Measurements from ENCODE around the gene BCAS3. TPM values are rescaled to one million over a fixed set of nuclear protein-coding genes. Genes with fewer than 3 reads are reported as not detected.

The BCAS3 gene
- total RNA-seq, 1 donor from 2014 or later, result 35.7 TPM

DNA sequence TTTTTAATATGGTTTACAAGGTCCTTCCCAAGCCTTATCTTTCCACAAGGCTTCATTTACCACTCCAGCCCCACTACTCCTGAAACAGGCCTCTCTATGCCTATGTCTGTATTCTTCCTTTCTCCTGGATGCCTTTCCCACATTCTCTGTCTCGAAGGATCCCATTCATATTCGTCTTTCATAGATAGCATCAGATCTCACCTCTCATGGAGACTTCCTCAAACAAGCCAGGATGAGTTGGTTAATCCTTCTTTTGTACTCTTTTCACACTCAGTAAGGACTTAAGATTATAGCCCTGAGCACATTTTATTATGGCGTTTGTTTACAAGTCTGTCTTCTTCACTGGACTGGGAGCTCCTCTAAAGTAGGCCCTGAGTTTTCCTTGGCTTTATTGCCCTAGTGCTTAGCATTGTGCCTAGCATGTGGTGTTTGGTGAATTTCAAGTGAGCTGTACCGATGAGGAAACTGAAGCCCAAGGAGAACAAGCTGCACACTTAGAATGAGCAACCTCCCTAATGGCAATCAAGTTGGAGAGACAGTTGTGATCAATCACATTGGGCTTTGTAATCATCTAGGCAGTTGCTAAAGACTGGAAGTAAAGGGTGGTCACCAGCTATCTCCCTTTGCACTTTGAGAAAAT is 764.6 kb downstream of the BCAS3 start:
- H3K36me3 Mint-ChIP-seq (ENCODE audit: unreplicated experiment), result peaks cover 3% of the 10 kb centered on the region
- peaks cover 43% of the 10 kb centered on the region for H3K27me3 Mint-ChIP-seq (ENCODE audit: unreplicated experiment)
- no peak overlapping the region for H3K4me3 Mint-ChIP-seq (ENCODE audit: unreplicated experiment)
- peak; percentile 4 for DNase-seq (ENCODE audit: extremely low spot score, unreplicated experiment)
- H3K4me1 Mint-ChIP-seq (ENCODE audit: unreplicated experiment), result no peaks in the 10 kb centered on the region
- TF ChIP-seq, protein P1, sequence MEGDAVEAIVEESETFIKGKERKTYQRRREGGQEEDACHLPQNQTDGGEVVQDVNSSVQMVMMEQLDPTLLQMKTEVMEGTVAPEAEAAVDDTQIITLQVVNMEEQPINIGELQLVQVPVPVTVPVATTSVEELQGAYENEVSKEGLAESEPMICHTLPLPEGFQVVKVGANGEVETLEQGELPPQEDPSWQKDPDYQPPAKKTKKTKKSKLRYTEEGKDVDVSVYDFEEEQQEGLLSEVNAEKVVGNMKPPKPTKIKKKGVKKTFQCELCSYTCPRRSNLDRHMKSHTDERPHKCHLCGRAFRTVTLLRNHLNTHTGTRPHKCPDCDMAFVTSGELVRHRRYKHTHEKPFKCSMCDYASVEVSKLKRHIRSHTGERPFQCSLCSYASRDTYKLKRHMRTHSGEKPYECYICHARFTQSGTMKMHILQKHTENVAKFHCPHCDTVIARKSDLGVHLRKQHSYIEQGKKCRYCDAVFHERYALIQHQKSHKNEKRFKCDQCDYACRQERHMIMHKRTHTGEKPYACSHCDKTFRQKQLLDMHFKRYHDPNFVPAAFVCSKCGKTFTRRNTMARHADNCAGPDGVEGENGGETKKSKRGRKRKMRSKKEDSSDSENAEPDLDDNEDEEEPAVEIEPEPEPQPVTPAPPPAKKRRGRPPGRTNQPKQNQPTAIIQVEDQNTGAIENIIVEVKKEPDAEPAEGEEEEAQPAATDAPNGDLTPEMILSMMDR (IDR thresholded peaks at IDR 0.05), result no peak
- H3K9me3 Mint-ChIP-seq (ENCODE audit: unreplicated experiment), result peaks cover 7% of the 10 kb centered on the region
- H3K27ac Mint-ChIP-seq (ENCODE audit: unreplicated experiment), result no peak overlapping the region

Other genes starting within 250 kb of the BCAS3 start
- 51.7 and 65.0 TPM in 2 replicates for gene APPBP2, start 151.6 kb upstream of the BCAS3 start, total RNA-seq
- gene PPM1D, start 77.7 kb upstream of the BCAS3 start, total RNA-seq, result 21.1 and 22.1 TPM in 2 replicates